Measurements from ENCODE around the gene KDM1A. TPM values are rescaled to one million over a fixed set of nuclear protein-coding genes. Genes with fewer than 3 reads are reported as not detected.

The KDM1A gene
- total RNA-seq, 1 experiment from 2014 or later = 162 TPM

- BruUV-seq (replicated peaks) = no TSS peak
- POLR2A ChIA-PET = interaction anchor here (0.6 kb wide), 1 partner anchor 372 kb away, joined by 4 read pairs; the partner anchor contains the start of gene HNRNPR
Observed at GRCh38 chr1:22972760-22973159, 46.5 kb upstream of the KDM1A start, which contains the start of gene LACTBL1. LACTBL1 (minus strand) TSS chr1:22972866; CDS start chr1:22972316, 550 bp downstream.

GRCh38 chr1:22975694-22976093 lies 43.6 kb upstream of the KDM1A start:
- no peak overlapping the region for H3K27ac ChIP-seq (ENCODE audit: low read depth, low read length)
- H2AFZ ChIP-seq (ENCODE audit: low read depth, low read length, poor library complexity, severe bottlenecking) = peak overlapping the region; percentile 69
- RAD21 ChIA-PET (ENCODE audit: low non-redundant PET in 1 of 2, low total read pairs in 2 of 2, uncharacterized antibody in 2 of 2, unreplicated experiment in 2 of 2) = no interaction called here
- H3K9ac ChIP-seq (ENCODE audit: low read length) = 0 out of 2 replicates have a peak overlapping the region, but pooled peaks have one; percentile 10
- no peaks in the 10 kb centered on the region for H3K36me3 ChIP-seq (ENCODE audit: control insufficient read depth in 1 of 2, insufficient read depth in 2 of 2, low read length in 2 of 2)
- no peaks in the 10 kb centered on the region for H3K27me3 ChIP-seq (ENCODE audit: insufficient read depth, low read length)
- POLR2A ChIA-PET = interaction anchor here (1.6 kb wide), 1 partner anchor 209 kb away, joined by 4 read pairs; no protein-coding TSS in a partner anchor
- CTCF ChIA-PET = interaction anchor here (3.3 kb wide), 1 partner anchor 209 kb away, joined by 47 read pairs; no protein-coding TSS in a partner anchor
- intact Hi-C loops (cut with micrococcal nuclease) = loop anchor here (1.0 to 10.0 kb wide), 7 partner anchors 123 to 565 kb away; no protein-coding TSS in a partner anchor
- H3K79me2 ChIP-seq (ENCODE audit: insufficient read depth, low read length) = no peaks in the 10 kb centered on the region
- H3K9me3 ChIP-seq (ENCODE audit: control insufficient read depth in 1 of 2, insufficient read depth in 1 of 2, low read depth in 1 of 2, low read length in 2 of 2) = no peaks in the 10 kb centered on the region
- no peaks in the 10 kb centered on the region for H4K20me1 ChIP-seq (ENCODE audit: insufficient read depth)
- no TSS peak for BruUV-seq (replicated peaks)
- no peaks in the 10 kb centered on the region for H3K9me2 ChIP-seq (ENCODE audit: insufficient read depth)
- DNase-seq (ENCODE audit: low read depth, low spot score) (no peak), ATAC-seq (no peak)
- H3K4me3 ChIP-seq (replicated peaks in 1 of 2; ENCODE audit: low read depth in 1 of 2, low read length in 2 of 2) = no peak overlapping the region
- peak overlapping the region; percentile 52 for H3K4me2 ChIP-seq (ENCODE audit: low read length)
- H3K4me1 ChIP-seq (ENCODE audit: control insufficient read depth in 1 of 2, insufficient read depth in 2 of 2, low read length in 2 of 2) = peaks cover 4 to 22% of the 10 kb centered on the region in 2 experiments; a peak in 2 of 4 replicates
- TF ChIP-seq EZH2phosphoT487 (IDR thresholded peaks at IDR 0.05; ENCODE audit: borderline replicate concordance) (no peak), EGR1 (IDR thresholded peaks at IDR 0.05; ENCODE audit: low read depth) (no peak), ZFX (IDR thresholded peaks at IDR 0.05) (no peak), RAD21 (IDR thresholded peaks at IDR 0.05; ENCODE audit: low read depth) (no peak), ELF1 (IDR thresholded peaks at IDR 0.05; ENCODE audit: borderline replicate concordance, low read depth) (no peak), EZH2 (IDR thresholded peaks at IDR 0.05) (no peak), POLR2A (IDR thresholded peaks at IDR 0.05; ENCODE audit: borderline replicate concordance, extremely low read depth, insufficient read depth, insufficient read length) (no peak), SRF (IDR thresholded peaks at IDR 0.05; ENCODE audit: low read depth) (no peak), CEBPB (IDR thresholded peaks at IDR 0.05; ENCODE audit: low read depth) (no peak), POLR2AphosphoS5 (IDR thresholded peaks at IDR 0.05; ENCODE audit: low read depth, low read length) (no peak), CTCF (IDR thresholded peaks at IDR 0.05 in 2 of 3, conservative IDR thresholded peaks at IDR 0.05 in 1 of 3; ENCODE audit: borderline replicate concordance in 1 of 3, insufficient read depth in 1 of 3, low read depth in 2 of 3, low read length in 2 of 3) (no peak), ATF3 (IDR thresholded peaks at IDR 0.05) (no peak), CBX3 (IDR thresholded peaks at IDR 0.05; ENCODE audit: low read depth) (no peak), MAX (IDR thresholded peaks at IDR 0.05) (no peak), SP1 (IDR thresholded peaks at IDR 0.05; ENCODE audit: low read depth) (no peak)

More at GRCh38 chr1:22972760-22973159, 46.5 kb upstream of the KDM1A start, which contains the start of gene LACTBL1:
- Histone ChIP-seq H3K27ac (ENCODE audit: low read depth, low read length) (no peak within 1 kb of the TSS), H3K4me2 (ENCODE audit: low read length) (no peak within 1 kb of the TSS), H3K79me2 (ENCODE audit: insufficient read depth, low read length) (no peaks in the 10 kb centered on the region), H3K4me1 (ENCODE audit: control insufficient read depth in 1 of 2, insufficient read depth in 2 of 2, low read length in 2 of 2) (peaks cover 4 to 15% of the 10 kb centered on the region in 2 experiments; a peak in 2 of 4 replicates), H3K36me3 (ENCODE audit: control insufficient read depth in 1 of 2, insufficient read depth in 2 of 2, low read length in 2 of 2) (no peaks in the 10 kb centered on the region), H3K9ac (ENCODE audit: low read length) (no peak within 1 kb of the TSS), H3K9me3 (ENCODE audit: control insufficient read depth in 1 of 2, insufficient read depth in 1 of 2, low read depth in 1 of 2, low read length in 2 of 2) (no peaks in the 10 kb centered on the region), H3K9me2 (ENCODE audit: insufficient read depth) (no peaks in the 10 kb centered on the region), H3K4me3 (replicated peaks in 1 of 2; ENCODE audit: low read depth in 1 of 2, low read length in 2 of 2) (no peak within 1 kb of the TSS), H3K27me3 (ENCODE audit: insufficient read depth, low read length) (peaks cover 6% of the 10 kb centered on the region; the same call in 1 of the 2 replicates), H4K20me1 (ENCODE audit: insufficient read depth) (no peaks in the 10 kb centered on the region), H2AFZ (ENCODE audit: low read depth, low read length, poor library complexity, severe bottlenecking) (no peak within 1 kb of the TSS)
- RAD21 ChIA-PET (ENCODE audit: low non-redundant PET in 1 of 2, low total read pairs in 2 of 2, uncharacterized antibody in 2 of 2, unreplicated experiment in 2 of 2) = no interaction called here
- TF ChIP-seq EGR1 (IDR thresholded peaks at IDR 0.05; ENCODE audit: low read depth) (no peak), TCF7L2 (IDR thresholded peaks at IDR 0.05; ENCODE audit: borderline replicate concordance, extremely low read depth, insufficient read depth, insufficient read length) (no peak), EZH2phosphoT487 (IDR thresholded peaks at IDR 0.05; ENCODE audit: borderline replicate concordance) (no peak), SP1 (IDR thresholded peaks at IDR 0.05; ENCODE audit: low read depth) (no peak), CEBPB (IDR thresholded peaks at IDR 0.05; ENCODE audit: low read depth) (no peak), ATF3 (IDR thresholded peaks at IDR 0.05) (no peak), MAX (IDR thresholded peaks at IDR 0.05) (no peak), RAD21 (IDR thresholded peaks at IDR 0.05; ENCODE audit: low read depth) (no peak), EZH2 (IDR thresholded peaks at IDR 0.05) (no peak)
- no peak for ATAC-seq
- intact Hi-C loops (cut with micrococcal nuclease) = loop anchor here (10.0 kb wide), 1 partner anchor 432 kb away; no protein-coding TSS in a partner anchor
- CTCF ChIA-PET = no interaction called here
- DNase-seq (ENCODE audit: low read depth, low spot score) = no peak
